ENCODE measurements around the gene SRGAP2. TPM values are rescaled to one million over a fixed set of nuclear protein-coding genes. Genes with fewer than 3 reads are reported as not detected.
"Not testable (repeated sequence)": the region's sequence is repeated elsewhere in the genome, so short reads cannot be mapped to it uniquely, and the experiment has no call there.

The SRGAP2 gene
- polyA plus RNA-seq, 6 donors from 2014 or later: 8.6 to 31.7 (median 11.5) TPM

GRCh38 chr1:206186826-206187225 is 16.5 kb upstream of the SRGAP2 start:
- not testable (repeated sequence) for H3K4me1 Mint-ChIP-seq; H3K36me3 Mint-ChIP-seq; DNase-seq; ATAC-seq (ENCODE audit: low read depth in 2 of 2); H3K27me3 Mint-ChIP-seq; H3K9me3 Mint-ChIP-seq; H3K4me3 Mint-ChIP-seq; H3K27ac Mint-ChIP-seq

- H3K4me3 Mint-ChIP-seq; ATAC-seq (ENCODE audit: low read depth in 2 of 2); H3K4me1 Mint-ChIP-seq; H3K36me3 Mint-ChIP-seq; H3K27me3 Mint-ChIP-seq; H3K27ac Mint-ChIP-seq; DNase-seq; H3K9me3 Mint-ChIP-seq: not testable (repeated sequence)
Measured at GRCh38 chr1:206195182-206195581, 8.2 kb upstream of the SRGAP2 start.

- DNase-seq; H3K36me3 Mint-ChIP-seq; H3K9me3 Mint-ChIP-seq; ATAC-seq (ENCODE audit: low read depth in 2 of 2); H3K27ac Mint-ChIP-seq; H3K4me3 Mint-ChIP-seq; H3K4me1 Mint-ChIP-seq; H3K27me3 Mint-ChIP-seq: not testable (repeated sequence)
Measured at GRCh38 chr1:206196748-206197424, 6.5 kb upstream of the SRGAP2 start.

- not testable (repeated sequence) for H3K36me3 Mint-ChIP-seq
- peak; percentile 78 to 79 for ATAC-seq (ENCODE audit: low read depth in 2 of 2)
- H3K27ac Mint-ChIP-seq: peak within 1 kb of the TSS in 5 of 6 donors; percentile 2 to 87 (median 44)
Measured at GRCh38 chr1:206202789-206203363, 465 bp upstream of the SRGAP2 start, which contains the start of gene FAM72A. Gene FAM72A (minus strand): TSS chr1:206202839. CDS start chr1:206202025, 814 bp downstream.

GRCh38 chr1:206204159-206204511 is 794 bp downstream of the SRGAP2 start:
- DNase-seq: peak; percentile 3
- peak overlapping the region in 7 of 8 donors; percentile 61 to 85 (median 70) for H3K4me3 Mint-ChIP-seq
- H3K9me3 Mint-ChIP-seq; H3K27ac Mint-ChIP-seq; ATAC-seq (ENCODE audit: low read depth in 2 of 2); H3K4me1 Mint-ChIP-seq; H3K27me3 Mint-ChIP-seq; H3K36me3 Mint-ChIP-seq: not testable (repeated sequence)

More at GRCh38 chr1:206202789-206203363, 465 bp upstream of the SRGAP2 start, which contains the start of gene FAM72A:
- H3K4me1 Mint-ChIP-seq, H3K9me3 Mint-ChIP-seq, H3K27me3 Mint-ChIP-seq: not testable (repeated sequence)
- DNase-seq: peak; percentile 98
- H3K4me3 Mint-ChIP-seq: peak within 1 kb of the TSS; percentile 74 to 93 (median 89)

- H3K27me3 Mint-ChIP-seq; H3K9me3 Mint-ChIP-seq; ATAC-seq (ENCODE audit: low read depth in 2 of 2); H3K36me3 Mint-ChIP-seq; H3K4me1 Mint-ChIP-seq: not testable (repeated sequence)
- H3K4me3 Mint-ChIP-seq: peak overlapping the region; percentile 78 to 95 (median 89)
- peak; percentile 8 for DNase-seq
- peak overlapping the region in 1 of 6 donors; percentile 42 for H3K27ac Mint-ChIP-seq
Measured at GRCh38 chr1:206204871-206205270, 1.5 kb downstream of the SRGAP2 start.

- H3K27ac Mint-ChIP-seq, H3K36me3 Mint-ChIP-seq, H3K4me1 Mint-ChIP-seq, H3K9me3 Mint-ChIP-seq, H3K27me3 Mint-ChIP-seq: not testable (repeated sequence)
- peak; percentile 4 to 6 for ATAC-seq (ENCODE audit: low read depth in 2 of 2)
- DNase-seq: peak; percentile 23
- peak overlapping the region in 1 of 8 donors; percentile 71 for H3K4me3 Mint-ChIP-seq
Measured at GRCh38 chr1:206205569-206205968, 2.2 kb downstream of the SRGAP2 start.

- H3K27me3 Mint-ChIP-seq; H3K36me3 Mint-ChIP-seq; DNase-seq; ATAC-seq (ENCODE audit: low read depth in 2 of 2); H3K9me3 Mint-ChIP-seq; H3K27ac Mint-ChIP-seq; H3K4me1 Mint-ChIP-seq; H3K4me3 Mint-ChIP-seq: not testable (repeated sequence)
Measured at GRCh38 chr1:206210802-206211201, 7.5 kb downstream of the SRGAP2 start.

GRCh38 chr1:206215600-206216392 is 12.5 kb downstream of the SRGAP2 start:
- H3K27me3 Mint-ChIP-seq; DNase-seq; H3K27ac Mint-ChIP-seq; H3K36me3 Mint-ChIP-seq; ATAC-seq (ENCODE audit: low read depth in 2 of 2); H3K9me3 Mint-ChIP-seq; H3K4me3 Mint-ChIP-seq; H3K4me1 Mint-ChIP-seq: not testable (repeated sequence)

GRCh38 chr1:206218285-206218684 is 14.9 kb downstream of the SRGAP2 start:
- not testable (repeated sequence) for H3K4me1 Mint-ChIP-seq
- peak in 1 of 2 donors; percentile 27 for ATAC-seq (ENCODE audit: low read depth in 2 of 2)

GRCh38 chr1:206218765-206219164 is 15.4 kb downstream of the SRGAP2 start:
- not testable (repeated sequence) for H3K4me1 Mint-ChIP-seq, H3K27me3 Mint-ChIP-seq, H3K9me3 Mint-ChIP-seq, H3K27ac Mint-ChIP-seq, DNase-seq, H3K36me3 Mint-ChIP-seq, H3K4me3 Mint-ChIP-seq
- peak; percentile 69 to 83 for ATAC-seq (ENCODE audit: low read depth in 2 of 2)

More at GRCh38 chr1:206218285-206218684, 14.9 kb downstream of the SRGAP2 start:
- H3K27me3 Mint-ChIP-seq, DNase-seq, H3K36me3 Mint-ChIP-seq, H3K9me3 Mint-ChIP-seq, H3K27ac Mint-ChIP-seq, H3K4me3 Mint-ChIP-seq: not testable (repeated sequence)

- ATAC-seq (ENCODE audit: low read depth in 2 of 2); H3K9me3 Mint-ChIP-seq; H3K4me1 Mint-ChIP-seq; DNase-seq; H3K36me3 Mint-ChIP-seq; H3K27me3 Mint-ChIP-seq; H3K4me3 Mint-ChIP-seq: not testable (repeated sequence)
- peak overlapping the region in 1 of 6 donors; percentile 3 for H3K27ac Mint-ChIP-seq
Measured at GRCh38 chr1:206219514-206220331, 16.4 kb downstream of the SRGAP2 start.

- H3K36me3 Mint-ChIP-seq; ATAC-seq (ENCODE audit: low read depth in 2 of 2); H3K4me1 Mint-ChIP-seq; DNase-seq; H3K27me3 Mint-ChIP-seq; H3K9me3 Mint-ChIP-seq: not testable (repeated sequence)
- H3K27ac Mint-ChIP-seq: peak overlapping the region in 2 of 6 donors; percentile 3 to 36
- H3K4me3 Mint-ChIP-seq: peak overlapping the region in 2 of 8 donors; percentile 25 to 66
Measured at GRCh38 chr1:206220332-206221000, 17.1 kb downstream of the SRGAP2 start.

Measured in naive B cell (primary cell).